NCI-H1930 (cell line): Measurements from ENCODE around the gene ATP2A1.
A peak's percentile ranks its signal among the peaks of the same experiment; 100 is the strongest.
"Not testable (repeated sequence)": the region's sequence is repeated elsewhere in the genome, so short reads cannot be mapped to it uniquely, and the experiment has no call there.

Experiments used
- DNase-seq, 2 experiments: peaks; one replicate each; lab custom pipeline; 2025; lab: John Stamatoyannopoulos, UW

The ATP2A1 gene

DNA sequence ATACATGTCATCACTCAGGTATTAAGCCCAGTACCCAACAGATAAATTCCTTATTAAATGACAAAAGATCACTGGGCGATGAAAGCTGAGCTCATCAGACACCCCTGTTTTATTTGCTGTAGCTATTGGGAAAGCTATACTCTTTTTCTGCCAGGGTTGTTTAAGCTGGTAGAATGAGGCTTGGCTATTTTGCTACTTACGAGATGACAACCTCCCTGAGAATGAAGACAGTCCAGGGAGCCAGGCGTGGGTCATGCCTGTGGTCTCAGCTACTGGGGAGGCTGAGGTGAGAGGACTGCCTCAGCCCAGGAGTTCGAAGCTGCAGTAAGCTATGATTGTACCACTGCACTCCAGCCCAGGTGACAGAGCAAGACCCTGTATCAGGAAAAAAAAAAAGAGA lies 19.0 kb upstream of the ATP2A1 start:
- DNase-seq, result no peak

DNA sequence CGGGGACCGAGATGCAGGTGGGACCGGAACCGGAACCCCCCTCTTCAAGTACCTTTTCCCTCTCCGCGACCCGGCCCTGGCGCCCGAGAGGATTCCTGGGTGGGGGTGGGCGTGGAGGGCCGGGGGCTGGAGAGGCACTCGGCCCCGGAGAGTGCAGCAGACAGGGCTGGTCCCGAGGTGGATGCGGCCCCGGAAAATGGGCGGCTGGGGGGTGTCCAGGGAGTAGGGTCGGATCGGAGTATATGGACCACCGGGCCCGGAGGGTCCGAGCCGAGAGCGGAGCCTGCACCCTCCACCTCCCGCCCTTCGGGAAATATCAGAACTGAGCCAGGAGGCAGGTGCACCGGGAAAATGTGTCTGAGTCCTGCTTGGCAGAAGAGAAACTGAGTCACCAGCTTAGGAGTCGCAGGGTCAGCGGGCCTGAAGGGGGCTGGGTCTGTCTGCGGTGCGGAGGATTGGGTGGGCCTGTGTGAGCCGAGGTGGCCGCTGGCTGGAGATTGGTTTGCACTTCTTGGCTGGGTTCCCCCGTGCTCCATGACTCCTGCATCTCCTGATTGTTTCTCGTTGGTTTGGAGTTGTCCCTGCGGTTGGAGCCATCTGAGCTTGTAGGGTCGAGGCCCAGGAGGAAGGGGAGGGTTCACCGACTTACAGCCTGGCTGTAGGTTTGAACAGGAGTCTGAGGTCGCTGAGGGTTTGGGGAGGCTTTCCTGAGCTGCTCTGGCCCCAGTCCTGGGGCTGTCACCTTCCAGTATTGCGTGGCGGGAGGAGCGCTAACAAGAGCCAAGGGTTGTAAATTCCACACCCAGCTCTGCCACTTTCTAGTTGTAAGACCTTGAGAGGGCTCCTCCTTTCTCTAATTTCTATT lies 14.1 kb upstream of the ATP2A1 start:
- no peak for DNase-seq

DNA sequence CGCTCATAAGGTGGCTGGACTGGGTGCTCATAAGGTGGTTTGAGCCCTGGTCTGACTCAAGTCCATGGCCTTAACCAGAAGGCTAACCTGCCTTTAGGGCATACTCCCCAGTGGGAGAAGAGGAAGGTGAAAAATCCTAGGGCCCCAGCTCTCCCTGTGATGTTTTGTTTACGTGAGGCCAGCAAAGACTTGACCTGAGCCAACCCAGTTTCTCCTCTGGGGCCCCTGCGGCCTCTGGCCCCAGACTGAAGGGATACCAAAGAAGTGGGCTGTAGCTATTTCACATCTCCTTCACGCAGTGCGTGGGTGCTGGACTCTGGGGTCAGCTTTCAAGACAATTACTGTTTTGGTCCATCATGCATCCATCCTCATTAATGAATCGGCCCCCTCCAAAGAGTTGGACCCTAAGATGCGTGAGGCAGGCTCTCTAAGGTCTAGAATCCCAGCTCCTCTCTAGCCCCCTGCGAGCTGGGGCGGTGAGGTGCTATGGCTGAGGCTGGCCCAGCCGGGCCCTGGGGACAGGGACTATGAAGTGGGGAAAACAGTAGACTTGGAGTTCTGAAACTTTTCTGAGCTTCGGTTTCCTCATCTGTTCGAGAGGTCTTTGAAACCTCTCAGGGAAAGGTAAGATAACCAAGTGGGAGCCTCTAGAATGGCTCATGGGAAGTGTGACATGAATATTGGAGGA lies 13.1 kb upstream of the ATP2A1 start:
- DNase-seq, result no peak

DNA sequence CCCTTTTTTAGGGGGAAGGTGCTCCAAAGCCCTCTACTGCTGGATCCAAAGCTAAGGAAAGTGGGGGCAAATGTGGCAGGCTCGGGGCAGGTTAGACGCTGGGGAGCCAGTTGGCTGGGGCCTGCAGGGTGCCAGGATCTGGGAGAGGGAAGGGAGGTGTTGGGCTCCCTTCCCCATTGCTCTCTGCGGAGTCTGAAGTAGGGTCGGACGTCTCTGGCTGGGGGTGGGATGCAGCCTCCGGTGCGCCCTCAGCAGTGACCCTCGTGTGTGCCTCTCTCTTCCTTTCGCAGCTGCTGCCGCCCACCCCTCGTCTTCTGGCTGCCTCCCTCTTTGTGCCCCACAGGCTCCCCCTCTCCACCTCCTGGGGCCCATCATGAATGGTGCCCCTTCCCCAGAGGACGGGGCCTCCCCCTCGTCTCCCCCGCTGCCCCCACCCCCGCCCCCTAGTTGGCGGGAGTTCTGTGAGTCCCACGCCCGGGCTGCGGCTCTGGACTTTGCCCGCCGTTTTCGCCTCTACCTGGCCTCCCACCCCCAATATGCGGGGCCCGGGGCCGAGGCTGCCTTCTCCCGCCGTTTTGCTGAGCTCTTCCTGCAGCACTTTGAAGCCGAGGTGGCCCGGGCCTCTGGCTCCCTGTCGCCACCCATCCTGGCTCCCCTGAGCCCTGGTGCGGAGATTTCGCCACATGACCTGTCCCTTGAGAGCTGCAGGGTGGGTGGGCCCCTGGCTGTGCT lies 12.4 kb upstream of the ATP2A1 start:
- no peak for DNase-seq

DNA sequence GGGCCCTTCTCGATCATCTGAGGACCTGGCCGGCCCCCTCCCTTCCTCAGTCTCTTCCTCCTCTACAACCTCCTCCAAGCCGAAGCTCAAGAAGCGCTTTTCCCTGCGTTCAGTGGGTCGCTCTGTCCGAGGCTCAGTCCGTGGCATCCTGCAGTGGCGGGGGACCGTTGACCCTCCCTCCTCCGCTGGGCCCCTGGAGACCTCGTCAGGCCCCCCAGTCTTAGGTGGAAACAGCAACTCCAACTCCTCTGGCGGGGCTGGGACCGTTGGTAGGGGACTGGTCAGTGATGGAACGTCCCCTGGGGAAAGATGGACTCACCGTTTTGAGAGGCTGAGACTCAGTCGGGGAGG lies 11.9 kb upstream of the ATP2A1 start:
- no peak for DNase-seq

DNA sequence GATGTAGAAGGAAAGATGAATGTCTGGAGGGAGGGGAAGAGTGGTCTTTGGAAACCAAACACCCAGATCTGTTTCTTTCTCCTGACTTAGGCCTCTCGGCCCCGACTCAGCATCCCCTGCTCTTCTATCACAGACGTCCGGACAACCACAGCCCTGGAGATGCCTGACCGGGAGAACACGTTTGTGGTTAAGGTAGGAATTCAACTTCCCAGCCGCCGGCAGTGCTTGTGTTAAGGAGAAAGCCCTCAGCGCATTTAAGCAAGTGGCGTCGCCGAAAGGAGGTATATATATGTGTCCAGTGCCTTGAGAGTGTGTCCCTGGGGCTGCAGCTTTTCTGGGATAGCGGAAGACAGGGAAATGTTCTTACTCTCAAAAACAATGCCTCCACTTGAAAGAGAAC lies 11.0 kb upstream of the ATP2A1 start:
- no peak for DNase-seq

DNA sequence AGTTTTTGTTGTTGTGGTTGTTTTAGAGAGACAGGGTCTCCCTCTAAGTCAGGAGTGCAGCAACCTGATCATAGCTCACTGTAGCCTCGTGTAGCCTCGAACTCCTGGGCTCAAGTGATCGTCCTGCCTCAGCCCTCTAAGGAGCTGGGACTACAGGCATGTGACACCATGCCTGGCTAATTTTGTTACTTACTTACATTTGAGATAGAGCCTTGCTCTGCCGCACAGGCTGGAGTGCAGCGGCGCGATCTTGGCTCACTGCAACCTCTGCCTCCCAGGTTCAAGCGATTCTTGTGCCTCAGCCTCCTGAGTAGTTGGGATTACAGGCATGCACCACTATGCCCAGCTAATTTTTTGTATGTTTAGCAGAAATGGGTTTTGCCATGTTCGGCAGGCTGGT lies 10.6 kb upstream of the ATP2A1 start:
- not testable (repeated sequence) for DNase-seq

DNA sequence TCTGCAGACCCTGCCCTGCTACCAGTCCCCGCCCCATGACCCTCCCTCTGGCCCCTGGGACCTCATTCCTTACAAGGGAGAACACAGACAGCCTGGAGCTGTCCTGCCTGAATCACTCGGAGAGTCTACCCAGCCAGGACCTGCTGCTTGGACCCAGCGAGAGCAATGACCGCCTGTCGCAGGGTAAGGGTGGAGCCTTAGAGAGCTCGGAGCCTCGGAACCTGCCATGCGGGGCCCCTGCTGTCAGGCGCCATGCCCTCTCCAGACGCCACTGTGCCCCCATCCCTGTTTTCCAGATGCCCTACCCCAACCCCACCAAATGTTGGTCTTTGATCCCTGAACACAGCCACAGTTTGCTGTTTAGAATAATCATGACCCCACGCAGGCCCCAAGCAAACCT lies 9.1 kb upstream of the ATP2A1 start:
- no peak for DNase-seq

DNA sequence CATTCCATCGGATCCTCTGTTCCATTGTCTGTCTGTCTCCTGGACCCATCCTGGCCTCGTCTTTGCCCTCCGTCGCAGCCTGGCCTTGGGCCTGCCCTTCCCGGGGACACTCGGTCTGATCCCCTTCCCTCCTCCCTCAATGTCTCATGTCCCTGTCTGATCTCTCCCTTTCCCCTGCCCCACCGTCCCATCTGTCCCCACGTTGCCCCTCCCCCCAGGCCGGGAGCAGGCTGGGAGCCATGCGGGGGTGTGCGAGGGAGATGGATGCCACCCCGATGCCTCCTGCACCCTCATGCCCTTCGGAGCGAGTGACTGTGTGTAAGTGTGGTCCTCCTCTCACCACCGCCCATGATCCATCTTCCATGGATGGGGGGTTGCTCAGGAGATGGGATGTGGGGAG lies 5.3 kb upstream of the ATP2A1 start:
- DNase-seq, result no peak

DNA sequence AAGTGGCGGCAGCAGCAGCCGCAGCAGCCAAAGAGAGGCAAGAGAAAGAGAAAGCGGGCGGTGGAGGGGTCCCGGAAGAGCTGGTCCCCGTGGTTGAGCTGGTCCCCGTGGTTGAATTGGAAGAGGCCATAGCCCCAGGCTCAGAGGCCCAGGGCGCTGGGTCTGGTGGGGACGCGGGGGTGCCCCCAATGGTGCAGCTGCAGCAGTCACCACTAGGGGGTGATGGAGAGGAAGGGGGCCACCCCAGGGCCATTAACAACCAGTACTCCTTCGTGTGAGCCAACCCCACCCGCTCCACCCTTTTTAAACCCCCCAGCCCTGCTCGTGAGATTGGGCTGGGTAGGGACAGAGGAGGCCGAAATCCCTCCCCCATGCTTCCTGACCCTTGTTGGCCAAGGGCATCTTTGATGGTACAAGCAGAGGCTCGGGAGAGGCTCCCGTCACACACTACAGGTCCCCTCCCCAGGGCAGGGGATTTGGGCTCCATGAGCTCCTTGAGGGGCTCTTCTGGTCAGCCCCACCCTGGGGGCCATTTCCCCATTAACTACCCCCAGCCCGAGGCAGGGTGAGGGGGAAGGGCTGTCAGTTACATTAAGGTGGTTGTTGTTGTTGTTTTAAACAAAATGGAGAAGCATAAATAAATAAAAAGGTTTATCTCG lies 4.6 kb upstream of the ATP2A1 start:
- no peak for DNase-seq

DNA sequence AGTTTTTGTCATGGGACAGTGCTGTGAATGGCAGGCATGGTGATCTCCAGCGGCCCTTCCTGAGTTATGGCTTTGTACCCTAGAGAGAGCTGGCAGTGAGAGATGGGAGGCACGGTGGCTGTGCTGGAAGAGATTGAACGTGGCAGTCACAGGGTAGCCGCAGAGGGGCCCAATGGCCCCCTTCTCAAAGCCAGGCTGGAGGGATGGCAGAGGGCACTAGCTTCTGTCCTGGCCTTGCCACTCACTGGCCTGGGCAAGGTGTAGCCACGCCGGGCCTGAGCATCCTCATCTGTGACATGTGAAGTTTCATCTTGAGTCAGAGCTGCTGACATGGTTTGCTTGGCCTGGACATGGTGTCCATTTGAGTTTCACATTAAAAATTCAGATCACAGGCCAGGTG lies 3.9 kb upstream of the ATP2A1 start:
- no peak for DNase-seq

DNA sequence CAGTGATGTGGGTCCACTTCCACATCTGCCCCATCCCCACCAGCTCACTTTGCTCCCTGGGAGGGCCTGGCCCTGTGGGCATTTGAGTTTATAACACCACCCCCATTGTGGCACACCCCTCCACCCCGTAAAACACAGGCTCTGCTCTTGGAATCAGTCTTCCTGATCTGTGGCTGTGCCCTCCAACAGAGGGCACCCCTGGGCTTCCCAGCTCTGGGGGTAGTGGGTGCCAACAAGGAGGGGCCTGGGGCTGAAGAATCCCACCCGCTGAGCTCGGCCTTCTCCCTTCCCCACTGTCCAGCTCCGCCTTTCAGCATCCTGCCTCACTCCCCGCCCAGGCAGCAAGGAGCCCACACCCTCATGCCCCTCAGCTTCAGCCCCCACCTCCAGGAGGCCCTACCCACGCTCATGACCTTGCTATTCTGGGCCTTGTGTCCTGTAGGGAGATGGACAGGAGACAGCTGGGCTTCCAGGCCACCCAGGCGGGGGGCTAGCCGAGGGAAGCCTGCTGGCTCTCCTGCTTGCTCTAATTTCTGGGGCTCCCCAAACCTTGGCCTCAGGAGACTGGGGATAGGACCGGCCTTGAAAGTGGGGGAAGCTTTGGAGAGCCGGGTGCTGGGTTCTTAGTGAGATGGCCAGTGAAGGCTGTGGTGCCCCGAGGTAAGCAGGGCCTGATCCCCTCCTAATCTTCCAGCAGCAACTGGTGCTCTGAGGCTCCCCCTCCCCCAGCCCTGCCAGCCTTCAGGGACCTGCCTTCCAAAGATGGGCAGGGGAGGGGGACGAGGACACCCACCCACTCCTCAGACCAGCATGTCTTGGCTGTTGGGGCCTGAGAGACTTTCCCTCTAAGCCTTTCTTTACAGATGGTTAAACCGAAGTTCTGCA lies 2.9 kb upstream of the ATP2A1 start:
- no peak for DNase-seq

DNA sequence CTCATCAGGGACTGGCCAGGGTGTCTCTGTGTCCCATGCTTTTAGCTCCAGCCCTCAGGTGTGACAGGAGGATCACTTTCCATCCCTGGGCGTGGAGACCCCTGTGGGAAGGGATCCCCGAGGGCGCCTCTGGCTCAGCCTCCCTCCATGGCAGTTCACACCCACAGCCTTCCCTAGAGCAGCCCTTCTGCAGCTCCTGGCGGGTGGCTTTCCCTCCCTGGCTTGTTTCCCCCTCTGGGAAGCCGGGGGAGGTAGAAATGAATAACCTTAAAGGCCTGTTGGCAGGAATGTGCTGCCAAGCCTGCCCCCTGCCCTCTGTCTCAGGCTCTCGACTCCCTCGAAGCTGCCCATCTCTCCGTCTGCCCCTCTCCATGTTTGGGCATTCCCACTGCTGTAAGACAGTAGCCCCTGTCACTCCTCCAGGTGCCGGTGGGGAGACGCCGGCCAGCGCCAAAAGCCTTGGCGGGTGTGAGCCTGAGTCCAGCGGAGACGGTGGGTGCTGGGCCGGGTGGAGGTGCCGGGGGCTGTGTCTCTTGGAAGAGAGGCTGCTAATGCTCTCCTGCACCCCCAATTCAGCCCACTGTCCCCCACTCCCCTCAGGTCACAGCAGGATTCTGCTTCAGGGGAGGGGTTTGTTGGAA lies 2.1 kb upstream of the ATP2A1 start:
- no peak for DNase-seq

DNA sequence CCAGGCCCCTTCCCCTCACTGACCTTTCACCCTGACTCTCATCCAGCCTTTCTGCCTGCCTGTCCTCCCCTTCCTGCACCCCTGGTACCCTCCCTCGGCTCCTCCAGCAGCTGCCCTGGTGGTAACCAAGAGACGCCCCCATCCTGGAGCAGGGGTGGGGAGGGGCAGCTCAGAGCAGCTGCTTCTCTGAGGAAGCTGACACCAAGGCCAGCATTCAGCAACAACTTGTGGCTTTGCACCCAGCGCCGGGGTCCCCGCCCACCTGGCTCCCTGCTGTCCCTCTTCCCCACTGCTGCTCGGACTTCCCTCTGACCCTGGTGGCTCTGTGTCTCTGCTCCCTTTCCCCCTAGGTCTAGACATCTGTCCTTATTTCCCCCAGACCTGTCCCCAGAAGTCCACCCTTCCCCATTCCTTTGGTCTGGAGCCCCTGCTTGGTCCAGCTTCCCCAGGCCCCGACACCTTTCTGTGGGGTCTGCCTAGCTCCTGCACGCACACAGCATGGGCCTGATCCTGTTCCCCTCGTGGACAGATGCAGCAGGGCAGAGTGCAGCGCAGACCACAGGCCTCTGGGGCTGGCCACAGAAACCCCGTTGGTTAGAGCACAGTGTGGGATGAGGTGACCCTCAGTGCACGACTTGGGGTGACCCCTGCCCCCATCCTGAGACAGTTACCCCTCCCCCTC lies 1.2 kb upstream of the ATP2A1 start:
- no peak for DNase-seq

DNA sequence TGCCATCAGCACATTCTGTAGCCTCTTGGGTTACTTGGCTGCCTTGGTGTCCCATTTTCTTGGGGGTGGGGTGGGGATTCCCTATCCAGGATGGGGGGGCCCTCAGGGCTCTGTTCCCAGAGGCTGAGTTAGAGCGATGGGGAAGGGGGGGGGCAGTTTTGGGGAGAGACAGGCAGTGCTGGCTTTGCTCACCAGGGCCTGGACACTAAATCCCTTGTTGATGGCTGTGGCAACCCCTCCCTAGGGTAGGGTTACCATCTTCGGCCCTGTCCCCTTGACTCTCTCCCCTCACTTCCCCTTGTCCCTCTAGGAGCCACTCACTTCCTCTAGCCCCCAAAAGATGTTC lies 660 bp upstream of the ATP2A1 start:
- no peak for DNase-seq

DNA sequence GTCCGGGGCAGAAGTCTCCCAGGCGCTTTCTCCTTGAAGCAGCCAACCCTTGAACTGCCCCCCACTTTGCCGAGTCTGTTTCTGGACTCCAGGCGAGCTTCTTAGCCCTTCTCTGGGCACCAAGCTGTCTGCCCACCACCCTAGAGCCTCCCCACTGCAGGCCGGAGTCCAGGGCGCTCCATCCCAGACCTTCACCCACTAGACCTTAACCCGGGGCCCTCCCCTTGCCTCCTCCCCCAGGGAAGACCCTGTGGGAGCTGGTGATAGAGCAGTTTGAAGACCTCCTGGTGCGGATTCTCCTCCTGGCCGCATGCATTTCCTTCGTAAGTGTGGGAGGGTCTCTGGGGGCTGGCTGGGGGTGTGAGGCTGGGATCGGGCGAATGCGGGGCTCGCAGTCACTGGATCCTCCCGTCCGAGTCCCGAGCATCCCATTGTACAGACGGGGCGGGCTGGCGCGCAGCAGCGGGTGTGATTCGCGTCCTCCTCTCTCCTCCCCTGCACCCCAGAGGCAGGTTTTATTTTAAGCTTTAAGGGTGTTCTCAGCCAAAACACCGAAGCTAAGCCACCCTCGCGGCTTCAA lies 1.1 kb downstream of the ATP2A1 start:
- DNase-seq, result no peak

DNA sequence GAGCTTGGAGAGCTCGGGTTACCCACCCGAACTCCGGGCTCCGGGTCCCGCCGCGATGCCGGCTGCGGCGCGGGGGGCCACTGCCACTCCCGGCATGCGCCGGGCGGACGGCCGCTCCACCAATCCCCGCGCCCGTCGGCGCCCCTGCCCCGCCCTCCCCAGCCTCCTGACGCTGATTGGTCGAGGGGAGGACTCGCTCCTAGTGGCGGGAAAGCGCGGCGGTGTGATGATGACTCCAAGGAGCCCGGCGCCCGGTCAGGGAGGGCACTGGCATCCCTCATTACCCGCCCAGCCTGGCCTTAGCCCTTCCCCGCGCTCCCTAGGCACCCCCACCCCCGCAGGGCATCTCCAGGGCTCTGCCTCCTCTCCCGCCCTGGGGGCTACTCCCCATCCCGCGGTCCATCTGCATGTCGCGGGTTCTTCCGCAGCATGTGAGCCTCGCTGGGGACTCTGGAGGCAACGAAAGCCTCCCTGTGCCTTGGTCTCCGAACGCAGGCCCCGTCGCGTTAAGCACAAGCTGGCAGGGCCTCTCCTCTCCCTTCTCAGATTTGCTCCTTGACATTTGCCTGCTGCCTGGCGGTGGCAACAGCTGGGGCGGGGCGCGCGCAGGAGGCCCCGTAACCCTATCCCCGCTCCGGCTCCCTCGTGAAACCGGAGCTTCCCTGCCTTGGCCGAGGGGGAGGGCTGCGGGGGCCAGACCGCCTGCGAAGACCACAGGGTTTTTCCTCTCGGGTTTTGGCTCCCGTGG lies 1.7 kb downstream of the ATP2A1 start:
- DNase-seq, result peak; percentile 88 to 95

DNA sequence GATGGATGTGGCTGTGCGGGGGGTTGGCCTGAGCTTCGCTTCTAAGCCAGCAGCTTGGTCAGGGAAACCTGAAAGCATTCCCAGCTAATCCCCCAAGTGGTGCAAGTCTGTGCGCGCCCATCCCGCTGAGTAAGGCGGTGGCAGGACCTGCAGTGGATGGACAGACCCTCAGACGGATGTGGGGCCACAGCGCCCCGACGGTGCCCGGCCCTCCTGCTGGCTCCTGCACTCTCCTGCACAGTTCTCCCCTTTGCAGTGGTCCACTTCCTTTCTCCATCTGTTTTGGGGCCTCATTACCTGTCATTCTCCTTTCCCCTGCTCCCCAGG lies 2.3 kb downstream of the ATP2A1 start:
- DNase-seq, result no peak

DNA sequence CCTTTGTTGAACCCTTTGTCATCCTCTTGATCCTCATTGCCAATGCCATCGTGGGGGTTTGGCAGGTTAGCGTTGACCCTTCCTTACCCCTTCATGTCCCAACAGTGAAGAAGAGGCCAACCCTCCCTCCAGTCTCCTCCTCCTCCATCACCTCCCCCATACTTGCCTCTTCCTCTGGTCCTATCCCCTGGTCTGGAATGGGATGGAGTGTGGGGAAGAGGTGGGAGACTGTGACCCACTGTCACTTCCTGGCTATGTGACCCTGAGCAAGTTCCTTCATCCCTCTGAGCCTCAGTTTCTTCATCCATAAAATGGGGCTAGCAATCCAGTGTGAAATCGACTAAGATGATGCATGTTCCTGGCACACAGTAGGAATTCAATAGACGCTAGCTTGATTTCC lies 2.7 kb downstream of the ATP2A1 start:
- DNase-seq, result no peak

DNA sequence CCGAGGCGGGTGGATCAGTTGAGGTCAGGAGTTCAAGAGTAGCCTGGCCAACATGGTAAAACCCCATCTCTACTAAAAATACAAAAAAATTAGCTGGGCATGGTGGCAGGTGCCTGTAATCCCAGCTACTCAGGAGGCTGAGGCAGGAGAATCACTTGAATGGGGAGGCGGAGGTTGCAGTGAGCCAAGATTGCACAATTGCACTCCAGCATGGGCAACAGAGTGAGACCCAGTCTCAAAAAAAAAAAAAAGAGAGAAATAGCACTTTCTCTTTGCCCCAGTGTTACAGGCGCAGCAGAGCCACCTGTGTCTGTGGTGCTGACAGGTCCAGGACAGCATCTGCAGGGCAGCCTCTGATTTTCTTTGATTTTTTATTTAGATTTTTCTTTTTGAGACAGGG lies 3.3 kb downstream of the ATP2A1 start:
- not testable (repeated sequence) for DNase-seq
